Measurements from ENCODE around the gene MARK4. TPM values are rescaled to one million over a fixed set of nuclear protein-coding genes. Genes with fewer than 3 reads are reported as not detected.

MARK4 gene
- total and polyA plus RNA-seq, 12 donors = 5.6 to 53.3 (median 26.6) TPM

DNA sequence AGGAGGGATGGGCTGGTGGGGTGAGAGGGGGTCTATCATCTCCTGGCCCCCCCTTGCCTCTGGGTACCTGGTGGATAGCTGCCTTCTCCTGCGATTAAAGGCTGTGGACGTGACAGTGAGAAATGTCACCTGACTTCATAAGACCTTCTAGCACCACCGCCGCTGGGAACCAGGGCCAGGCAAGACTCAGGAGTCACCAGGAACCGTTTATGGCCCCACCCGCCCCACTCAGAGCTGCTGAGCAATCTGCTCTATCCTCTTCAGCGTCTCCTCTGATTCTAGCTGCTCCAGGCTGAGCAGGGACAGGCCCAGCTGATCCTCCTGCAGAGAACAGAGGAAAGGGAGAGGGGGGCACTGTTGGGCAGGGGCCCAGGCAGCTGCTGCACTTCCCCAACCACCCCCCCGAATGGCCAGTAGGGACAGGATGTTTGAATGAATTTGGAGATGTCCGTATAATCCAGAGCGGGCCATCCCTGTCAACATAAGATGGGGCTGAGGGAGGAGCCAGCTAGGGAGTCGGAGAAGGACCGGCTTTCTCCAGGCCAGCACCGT lies 100.4 kb downstream of the MARK4 start:
- DNase-seq = no peak
- Histone ChIP-seq H3K9me3 (replicated peaks in 1 of 3) (no peaks in the 10 kb centered on the region), H3K27ac (no peak overlapping the region), H3K36me3 (replicated peaks in 1 of 2) (peaks cover 0 to 24% of the 10 kb centered on the region in 2 donors), H3K4me3 (no peak overlapping the region), H3K4me1 (replicated peaks in 1 of 2) (no peaks in the 10 kb centered on the region), H3K27me3 (peaks cover under 1% of the 10 kb centered on the region)
- 74 to 85% (median 81%) methylated on average over 11 to 13 of the region's 13 CpGs for WGBS, 4 donors
- intact Hi-C loops (cut with DNase I) = loop anchor here in 1 of 2 donors (10.0 kb wide), 1 partner anchor 337 kb away; no protein-coding TSS in a partner anchor
- no peak for TF ChIP-seq POLR2A (IDR thresholded peaks at IDR 0.05)
- TF ChIP-seq, protein P1, sequence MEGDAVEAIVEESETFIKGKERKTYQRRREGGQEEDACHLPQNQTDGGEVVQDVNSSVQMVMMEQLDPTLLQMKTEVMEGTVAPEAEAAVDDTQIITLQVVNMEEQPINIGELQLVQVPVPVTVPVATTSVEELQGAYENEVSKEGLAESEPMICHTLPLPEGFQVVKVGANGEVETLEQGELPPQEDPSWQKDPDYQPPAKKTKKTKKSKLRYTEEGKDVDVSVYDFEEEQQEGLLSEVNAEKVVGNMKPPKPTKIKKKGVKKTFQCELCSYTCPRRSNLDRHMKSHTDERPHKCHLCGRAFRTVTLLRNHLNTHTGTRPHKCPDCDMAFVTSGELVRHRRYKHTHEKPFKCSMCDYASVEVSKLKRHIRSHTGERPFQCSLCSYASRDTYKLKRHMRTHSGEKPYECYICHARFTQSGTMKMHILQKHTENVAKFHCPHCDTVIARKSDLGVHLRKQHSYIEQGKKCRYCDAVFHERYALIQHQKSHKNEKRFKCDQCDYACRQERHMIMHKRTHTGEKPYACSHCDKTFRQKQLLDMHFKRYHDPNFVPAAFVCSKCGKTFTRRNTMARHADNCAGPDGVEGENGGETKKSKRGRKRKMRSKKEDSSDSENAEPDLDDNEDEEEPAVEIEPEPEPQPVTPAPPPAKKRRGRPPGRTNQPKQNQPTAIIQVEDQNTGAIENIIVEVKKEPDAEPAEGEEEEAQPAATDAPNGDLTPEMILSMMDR (IDR thresholded peaks at IDR 0.05) = no peak

- TF ChIP-seq, protein P1 (IDR thresholded peaks at IDR 0.05) = no peak
- no peak for TF ChIP-seq POLR2A (IDR thresholded peaks at IDR 0.05)
- 88 to 97% (median 92%) methylated on average over 4 to 15 of the region's 15 CpGs for WGBS, 4 donors
- Histone ChIP-seq H3K4me3 (no peak overlapping the region), H3K27ac (no peak overlapping the region), H3K4me1 (replicated peaks in 1 of 2) (no peaks in the 10 kb centered on the region), H3K36me3 (replicated peaks in 1 of 2) (peaks cover 0 to 28% of the 10 kb centered on the region in 2 donors), H3K27me3 (no peaks in the 10 kb centered on the region), H3K9me3 (replicated peaks in 1 of 3) (no peaks in the 10 kb centered on the region)
- no peak for DNase-seq
- intact Hi-C loops (cut with DNase I) = loop anchor here in 1 of 2 donors (10.0 kb wide), 1 partner anchor 337 kb away; no protein-coding TSS in a partner anchor
These were observed 101.0 kb downstream of the MARK4 start for GRCh38 chr19:45352062-45352461.

GRCh38 chr19:45352471-45352870 lies 101.4 kb downstream of the MARK4 start:
- no peak for DNase-seq
- intact Hi-C loops (cut with DNase I) = loop anchor here in 1 of 2 donors (10.0 kb wide), 1 partner anchor 338 kb away; no protein-coding TSS in a partner anchor
- Histone ChIP-seq H3K4me1 (replicated peaks in 1 of 2) (no peaks in the 10 kb centered on the region), H3K36me3 (replicated peaks in 1 of 2) (peaks cover 0 to 28% of the 10 kb centered on the region in 2 donors), H3K27ac (no peak overlapping the region), H3K4me3 (no peak overlapping the region), H3K9me3 (replicated peaks in 1 of 3) (no peaks in the 10 kb centered on the region), H3K27me3 (no peaks in the 10 kb centered on the region)
- WGBS, 4 donors = 93 to 98% (median 94%) methylated on average over 8 to 20 of the region's 20 CpGs
- TF ChIP-seq, protein P1 (IDR thresholded peaks at IDR 0.05) = no peak
- TF ChIP-seq POLR2A (IDR thresholded peaks at IDR 0.05) = no peak

DNA sequence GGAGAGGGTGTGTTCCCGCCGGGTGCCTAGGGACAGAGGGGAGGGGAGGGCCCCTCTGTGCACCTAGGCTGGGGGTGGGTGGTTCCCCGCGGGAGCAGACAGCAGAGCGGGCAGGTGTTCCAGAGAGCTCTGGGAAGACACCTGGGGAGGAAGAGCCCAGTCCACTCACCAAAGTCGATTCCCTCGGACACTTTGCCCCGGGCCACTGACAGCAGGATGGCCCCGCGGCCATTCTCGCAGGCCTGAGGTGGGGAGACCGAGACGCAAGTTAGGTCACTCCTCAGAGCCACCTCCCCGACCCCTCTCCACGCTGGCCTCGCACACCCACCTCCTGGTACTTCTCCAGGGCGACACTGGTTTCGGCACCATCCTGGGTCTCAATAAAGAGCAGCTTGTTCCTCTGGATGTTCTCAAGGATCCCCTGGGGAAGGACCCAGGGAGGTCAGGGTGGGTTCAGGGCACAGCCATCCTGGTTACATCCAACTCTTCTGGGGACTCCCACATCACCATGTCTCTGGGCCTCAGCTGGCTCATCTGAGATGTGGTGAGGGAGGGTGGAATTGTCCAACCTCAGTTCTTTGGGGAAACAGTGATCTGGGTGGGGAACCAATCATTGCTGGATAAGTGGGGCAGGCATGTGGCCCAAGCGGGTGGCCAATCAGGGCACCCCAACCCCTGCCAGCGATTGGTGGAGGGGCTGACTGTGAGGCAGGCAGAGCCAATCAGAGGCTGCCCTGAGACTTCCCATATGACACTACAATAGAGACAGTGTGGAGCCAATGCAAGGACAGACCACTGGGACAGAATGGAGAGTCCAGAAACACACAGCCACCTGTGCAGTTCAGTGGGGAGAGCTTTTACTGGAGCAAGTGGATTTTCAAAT lies 102.1 kb downstream of the MARK4 start:
- intact Hi-C loops (cut with DNase I) = loop anchor here in 1 of 2 donors (10.0 kb wide), 1 partner anchor 338 kb away; no protein-coding TSS in a partner anchor
- H3K27me3 ChIP-seq = no peaks in the 10 kb centered on the region
- H3K9me3 ChIP-seq (replicated peaks in 1 of 3) = no peaks in the 10 kb centered on the region
- H3K4me3 ChIP-seq = no peak overlapping the region
- DNase-seq = no peak
- 89 to 97% (median 93%) methylated on average over 13 to 20 of the region's 20 CpGs for WGBS, 4 donors
- no peak overlapping the region for H3K27ac ChIP-seq
- TF ChIP-seq, protein P1 (IDR thresholded peaks at IDR 0.05) = no peak
- no peak for TF ChIP-seq POLR2A (IDR thresholded peaks at IDR 0.05)
- H3K36me3 ChIP-seq (replicated peaks in 1 of 2) = peaks cover 0 to 28% of the 10 kb centered on the region in 2 donors
- H3K4me1 ChIP-seq (replicated peaks in 1 of 2) = no peaks in the 10 kb centered on the region

Data from adrenal gland (tissue), 12 donors.